MM.1S (cell line): ENCODE data around the gene WBP1L.

Experiments
- CTCF ChIP-seq: fragments of 300-600 bp; sonication (generic); IDR thresholded peaks from 2 replicates; pipeline ENCODE4 v1.5.1; 2016; ENCODE audit warnings: antibody characterized with exemption, low read length, mixed read lengths
- EZH2 ChIP-seq: fragments of 300-600 bp; sonication (generic); optimal IDR thresholded peaks from 2 replicates; pipeline ENCODE3; 2017; ENCODE audit warnings: low read depth, mild to moderate bottlenecking, antibody characterized with exemption, low read length, mixed read lengths
- EZH2phosphoT487 ChIP-seq: fragments of 300-600 bp; sonication (generic); IDR thresholded peaks from 2 replicates; pipeline ENCODE4 v1.6.1; 2018; ENCODE audit warnings: antibody characterized with exemption, low read length

GRCh38 chr10:102776779-102777456 lies 33.2 kb downstream of the WBP1L start:
- no peak for TF ChIP-seq EZH2
- TF ChIP-seq CTCF = no peak
- no peak for TF ChIP-seq EZH2phosphoT487
